C4-2B (cell line): ENCODE results near the gene DDX24.

ENCODE experiments used
- H3K27ac ChIP-seq: fragments of 450-650 bp; 2 replicates; pipeline ENCODE4 v1.5.1; 2017
- ZFX ChIP-seq: fragments of 450-650 bp; IDR thresholded peaks from 2 replicates; pipeline ENCODE4 v1.6.1; 2017
- TF ChIP-seq, protein P1 (sequence below): fragments of 450-650 bp; conservative IDR thresholded peaks from 2 replicates; pipeline ENCODE4 v1.5.1; 2017; ENCODE audit warnings: mild to moderate bottlenecking

The DDX24 gene

GRCh38 chr14:94015223-94015622 is 65.8 kb downstream of the DDX24 start:
- TF ChIP-seq, protein P1, sequence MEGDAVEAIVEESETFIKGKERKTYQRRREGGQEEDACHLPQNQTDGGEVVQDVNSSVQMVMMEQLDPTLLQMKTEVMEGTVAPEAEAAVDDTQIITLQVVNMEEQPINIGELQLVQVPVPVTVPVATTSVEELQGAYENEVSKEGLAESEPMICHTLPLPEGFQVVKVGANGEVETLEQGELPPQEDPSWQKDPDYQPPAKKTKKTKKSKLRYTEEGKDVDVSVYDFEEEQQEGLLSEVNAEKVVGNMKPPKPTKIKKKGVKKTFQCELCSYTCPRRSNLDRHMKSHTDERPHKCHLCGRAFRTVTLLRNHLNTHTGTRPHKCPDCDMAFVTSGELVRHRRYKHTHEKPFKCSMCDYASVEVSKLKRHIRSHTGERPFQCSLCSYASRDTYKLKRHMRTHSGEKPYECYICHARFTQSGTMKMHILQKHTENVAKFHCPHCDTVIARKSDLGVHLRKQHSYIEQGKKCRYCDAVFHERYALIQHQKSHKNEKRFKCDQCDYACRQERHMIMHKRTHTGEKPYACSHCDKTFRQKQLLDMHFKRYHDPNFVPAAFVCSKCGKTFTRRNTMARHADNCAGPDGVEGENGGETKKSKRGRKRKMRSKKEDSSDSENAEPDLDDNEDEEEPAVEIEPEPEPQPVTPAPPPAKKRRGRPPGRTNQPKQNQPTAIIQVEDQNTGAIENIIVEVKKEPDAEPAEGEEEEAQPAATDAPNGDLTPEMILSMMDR = no peak
- no peak for TF ChIP-seq ZFX
- H3K27ac ChIP-seq = no peak overlapping the region

- no peak overlapping the region for H3K27ac ChIP-seq
- TF ChIP-seq ZFX = no peak
- TF ChIP-seq, protein P1 = no peak
These were observed 66.6 kb downstream of the DDX24 start for GRCh38 chr14:94014382-94014781.

DNA sequence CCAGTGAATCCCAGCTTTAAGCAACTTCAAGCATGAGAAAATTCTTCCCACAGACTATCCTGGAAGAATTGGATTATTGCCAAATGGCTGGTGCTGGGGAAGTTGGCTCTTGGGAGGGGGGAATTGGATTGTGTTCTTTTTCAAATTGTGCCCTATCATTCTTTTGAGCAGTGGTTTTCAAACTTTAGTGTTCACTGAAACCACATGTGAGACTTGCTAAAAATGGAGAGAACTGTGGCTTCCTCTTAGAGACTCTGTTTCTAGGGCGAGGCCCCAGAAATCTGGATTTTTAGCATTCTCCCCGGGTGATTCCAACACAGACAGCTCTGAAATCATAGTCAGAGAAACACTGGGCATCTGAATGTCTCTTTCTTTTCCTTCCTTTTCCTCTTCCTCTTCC is 69.2 kb downstream of the DDX24 start:
- H3K27ac ChIP-seq = no peak overlapping the region
- no peak for TF ChIP-seq ZFX
- TF ChIP-seq, protein P1 = no peak

GRCh38 chr14:94010625-94011024 is 70.4 kb downstream of the DDX24 start:
- no peak overlapping the region for H3K27ac ChIP-seq
- no peak for TF ChIP-seq ZFX
- TF ChIP-seq, protein P1 = no peak

- TF ChIP-seq, protein P1 = no peak
- TF ChIP-seq ZFX = no peak
- no peak overlapping the region for H3K27ac ChIP-seq
These were observed 71.2 kb downstream of the DDX24 start for GRCh38 chr14:94009767-94010166.

GRCh38 chr14:94008234-94008633 is 72.8 kb downstream of the DDX24 start:
- TF ChIP-seq, protein P1 = no peak
- TF ChIP-seq ZFX = no peak
- H3K27ac ChIP-seq = no peak overlapping the region

DNA sequence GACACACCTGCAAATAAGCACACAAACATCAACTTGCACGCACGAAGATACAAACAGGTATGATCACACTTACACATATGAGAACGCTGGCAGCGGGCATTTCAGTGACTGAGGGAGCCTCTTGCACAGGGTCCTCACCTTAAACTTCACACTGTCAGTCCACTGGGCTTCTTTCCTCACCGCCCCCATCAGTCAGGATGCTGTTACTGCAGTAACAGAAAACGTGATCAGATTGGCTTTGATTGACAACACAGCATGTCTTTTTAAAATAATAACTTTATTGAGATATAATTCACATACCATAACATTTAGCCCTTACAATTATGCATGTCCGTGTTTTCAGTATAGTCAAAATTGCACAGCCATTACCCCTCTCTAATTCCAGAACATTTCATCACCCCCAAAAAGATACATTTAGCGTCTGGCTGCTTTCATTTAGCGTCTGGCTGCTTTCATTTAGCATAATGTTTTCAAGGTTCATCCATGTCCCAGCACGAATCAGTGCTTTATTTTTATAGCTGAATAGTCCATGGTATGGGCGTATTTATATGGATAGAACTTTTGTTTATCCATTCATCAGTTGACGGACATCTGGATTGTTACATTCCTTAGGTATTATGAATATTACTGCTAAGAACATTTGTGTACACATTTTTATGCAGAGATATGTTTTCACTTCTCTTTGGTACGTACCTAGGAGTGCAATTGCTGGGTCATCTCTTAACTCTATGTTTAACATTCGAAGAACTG is 75.5 kb downstream of the DDX24 start:
- no peak overlapping the region for H3K27ac ChIP-seq

More for the DNA sequence above, 75.5 kb downstream of the DDX24 start:
- TF ChIP-seq ZFX = no peak
- TF ChIP-seq, protein P1 = peak; percentile 64
